ENCODE measurements around the gene LIPE.

DNA sequence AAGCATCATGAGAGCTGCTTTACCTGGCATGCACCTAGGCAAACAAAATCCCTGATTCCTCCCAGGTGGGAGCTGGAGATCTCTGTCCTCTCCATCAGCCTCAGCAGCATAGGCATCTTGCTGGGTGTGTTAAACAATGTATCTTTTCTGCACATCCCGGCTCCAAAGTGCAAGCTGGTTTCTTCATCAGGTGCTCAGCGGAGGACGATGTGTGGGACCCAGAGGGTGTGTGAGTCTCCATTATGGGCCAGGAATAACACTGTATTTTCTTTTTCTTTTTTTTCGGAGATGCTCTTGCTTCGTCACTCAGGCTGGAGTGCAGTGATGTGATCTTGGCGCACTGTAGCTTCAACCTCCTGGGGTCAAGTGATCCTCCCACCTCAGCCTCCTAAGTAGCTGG lies 47.0 kb downstream of the LIPE start:
- TF ChIP-seq, protein P1, sequence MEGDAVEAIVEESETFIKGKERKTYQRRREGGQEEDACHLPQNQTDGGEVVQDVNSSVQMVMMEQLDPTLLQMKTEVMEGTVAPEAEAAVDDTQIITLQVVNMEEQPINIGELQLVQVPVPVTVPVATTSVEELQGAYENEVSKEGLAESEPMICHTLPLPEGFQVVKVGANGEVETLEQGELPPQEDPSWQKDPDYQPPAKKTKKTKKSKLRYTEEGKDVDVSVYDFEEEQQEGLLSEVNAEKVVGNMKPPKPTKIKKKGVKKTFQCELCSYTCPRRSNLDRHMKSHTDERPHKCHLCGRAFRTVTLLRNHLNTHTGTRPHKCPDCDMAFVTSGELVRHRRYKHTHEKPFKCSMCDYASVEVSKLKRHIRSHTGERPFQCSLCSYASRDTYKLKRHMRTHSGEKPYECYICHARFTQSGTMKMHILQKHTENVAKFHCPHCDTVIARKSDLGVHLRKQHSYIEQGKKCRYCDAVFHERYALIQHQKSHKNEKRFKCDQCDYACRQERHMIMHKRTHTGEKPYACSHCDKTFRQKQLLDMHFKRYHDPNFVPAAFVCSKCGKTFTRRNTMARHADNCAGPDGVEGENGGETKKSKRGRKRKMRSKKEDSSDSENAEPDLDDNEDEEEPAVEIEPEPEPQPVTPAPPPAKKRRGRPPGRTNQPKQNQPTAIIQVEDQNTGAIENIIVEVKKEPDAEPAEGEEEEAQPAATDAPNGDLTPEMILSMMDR (IDR thresholded peaks at IDR 0.05; ENCODE audit: low read length) = no peak
- TF ChIP-seq EZH2 (IDR thresholded peaks at IDR 0.05; ENCODE audit: borderline replicate concordance, low read length) = no peak

Data from OCI-LY1 (cell line).